ENCODE results near the gene TBC1D3B.

DNA sequence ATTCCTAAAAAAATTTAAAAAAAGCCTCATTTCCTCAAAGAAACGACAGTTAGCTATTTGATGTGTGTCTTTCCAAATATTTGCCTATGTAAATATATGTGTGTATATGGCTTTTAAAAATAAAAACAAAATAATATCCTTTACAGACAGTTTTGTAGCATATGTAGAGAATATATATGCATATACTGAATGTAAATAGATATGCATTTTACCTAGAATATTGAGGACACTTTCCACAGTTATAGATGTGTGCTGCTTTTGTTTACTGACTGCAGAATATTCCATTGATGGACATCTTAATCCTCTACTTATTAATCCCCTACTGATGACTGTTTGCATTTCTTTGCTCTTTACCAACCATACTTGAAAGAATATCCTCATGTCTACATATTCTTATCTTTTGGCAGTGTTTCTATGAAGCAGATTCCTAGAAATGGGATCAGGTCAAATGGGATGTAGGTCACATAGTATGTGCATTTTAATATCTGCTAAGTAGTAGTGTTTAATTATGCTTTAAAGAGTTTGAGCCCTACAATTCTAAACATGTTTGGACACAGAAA is 16.9 kb upstream of the TBC1D3B start:
- TF ChIP-seq POLR2A (IDR thresholded peaks at IDR 0.05): no peak
- TF ChIP-seq, protein P1, sequence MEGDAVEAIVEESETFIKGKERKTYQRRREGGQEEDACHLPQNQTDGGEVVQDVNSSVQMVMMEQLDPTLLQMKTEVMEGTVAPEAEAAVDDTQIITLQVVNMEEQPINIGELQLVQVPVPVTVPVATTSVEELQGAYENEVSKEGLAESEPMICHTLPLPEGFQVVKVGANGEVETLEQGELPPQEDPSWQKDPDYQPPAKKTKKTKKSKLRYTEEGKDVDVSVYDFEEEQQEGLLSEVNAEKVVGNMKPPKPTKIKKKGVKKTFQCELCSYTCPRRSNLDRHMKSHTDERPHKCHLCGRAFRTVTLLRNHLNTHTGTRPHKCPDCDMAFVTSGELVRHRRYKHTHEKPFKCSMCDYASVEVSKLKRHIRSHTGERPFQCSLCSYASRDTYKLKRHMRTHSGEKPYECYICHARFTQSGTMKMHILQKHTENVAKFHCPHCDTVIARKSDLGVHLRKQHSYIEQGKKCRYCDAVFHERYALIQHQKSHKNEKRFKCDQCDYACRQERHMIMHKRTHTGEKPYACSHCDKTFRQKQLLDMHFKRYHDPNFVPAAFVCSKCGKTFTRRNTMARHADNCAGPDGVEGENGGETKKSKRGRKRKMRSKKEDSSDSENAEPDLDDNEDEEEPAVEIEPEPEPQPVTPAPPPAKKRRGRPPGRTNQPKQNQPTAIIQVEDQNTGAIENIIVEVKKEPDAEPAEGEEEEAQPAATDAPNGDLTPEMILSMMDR (IDR thresholded peaks at IDR 0.05): no peak

Data from body of pancreas (tissue), 4 donors.